Neural cell (in vitro differentiated cells): ENCODE results near the gene CLSTN2. TPM values are rescaled to one million over a fixed set of nuclear protein-coding genes. Genes with fewer than 3 reads are reported as not detected.

Experiments
- H2AFZ ChIP-seq: fragments of 200-600, 300-800 bp; sonication (generic), shearing (Covaris generic); 2 replicates; pipeline ENCODE4 v1.6.0; 2014; ENCODE audit warnings: low read depth, mild to moderate bottlenecking, antibody characterized with exemption, low read length, moderate library complexity
- H3F3A ChIP-seq: fragments of 200-600 bp; shearing (Covaris generic); 2 replicates; pipeline ENCODE4 v1.6.1; 2016; ENCODE audit warnings: mild to moderate bottlenecking, moderate library complexity, mixed read lengths, antibody characterized with exemption, low read length; ENCODE audit not compliant: insufficient read depth, poor library complexity, severe bottlenecking
- H3K27ac ChIP-seq: fragments of 200-600, 300-800 bp; sonication (generic), shearing (Covaris generic); 2 replicates; pipeline ENCODE4 v1.5.1; 2014; ENCODE audit warnings: mild to moderate bottlenecking, low read length, moderate library complexity
- H3K27me3 ChIP-seq: fragments of 300-800, 200-600 bp; sonication (generic), shearing (Covaris generic); 2 replicates; pipeline ENCODE4 v1.6.0; 2014; ENCODE audit warnings: mild to moderate bottlenecking, low read depth, low read length, moderate library complexity; ENCODE audit not compliant: insufficient read depth
- H3K36me3 ChIP-seq: fragments of 300-800, 200-600 bp; sonication (generic), shearing (Covaris generic); 2 replicates; pipeline ENCODE4 v1.5.1; 2014; ENCODE audit warnings: mild to moderate bottlenecking, antibody characterized with exemption, low read length, moderate library complexity; ENCODE audit not compliant: insufficient read depth
- H3K4me2 ChIP-seq: fragments of 300-800, 200-600 bp; sonication (generic), shearing (Covaris generic); 2 replicates; pipeline ENCODE4 v1.6.0; 2014; ENCODE audit warnings: mild to moderate bottlenecking, low read length
- H3K4me3 ChIP-seq: fragments of 300-800, 200-600 bp; sonication (generic), shearing (Covaris generic); 2 replicates; pipeline ENCODE4 v1.5.1; 2014; ENCODE audit warnings: mild to moderate bottlenecking, low read length, moderate library complexity
- H3K79me2 ChIP-seq: fragments of 200-600 bp; shearing (Covaris generic); replicated peaks from 2 replicates; pipeline ENCODE4 v1.6.0; 2014; ENCODE audit warnings: mild to moderate bottlenecking, low read length, moderate library complexity; ENCODE audit not compliant: insufficient read depth
- H3K9ac ChIP-seq: fragments of 300-800, 200-600 bp; sonication (generic), shearing (Covaris generic); 2 replicates; pipeline ENCODE4 v1.6.1; 2016; ENCODE audit warnings: mild to moderate bottlenecking, low read length, mixed read lengths
- H3K9me2 ChIP-seq: fragments of 200-600 bp; shearing (Covaris generic); 2 replicates; pipeline ENCODE4 v1.6.1; 2016; ENCODE audit warnings: mild to moderate bottlenecking, low read length, mixed read lengths; ENCODE audit not compliant: insufficient read depth
- H3K9me3 ChIP-seq: fragments of 200-600, 300-800 bp; sonication (generic), shearing (Covaris generic); 2 replicates; pipeline ENCODE4 v1.6.1; 2016; ENCODE audit warnings: mild to moderate bottlenecking, mixed run types, low read length, moderate library complexity, mixed read lengths
- H4K20me1 ChIP-seq: fragments of 200-600 bp; shearing (Covaris generic); 2 replicates; pipeline ENCODE4 v1.6.1; 2016; ENCODE audit warnings: mild to moderate bottlenecking, mixed run types; ENCODE audit not compliant: insufficient read depth
- EP300 ChIP-seq: fragments of 450-650 bp; conservative IDR thresholded peaks from 2 replicates; pipeline ENCODE4 v1.6.1; 2014; ENCODE audit warnings: antibody characterized with exemption, mild to moderate bottlenecking, moderate library complexity; ENCODE audit not compliant: poor library complexity, severe bottlenecking
- EZH2 ChIP-seq: fragments of 200-600, 300-800 bp; shearing (Covaris generic), sonication (generic); IDR thresholded peaks from 2 replicates; pipeline ENCODE4 v1.6.1; 2014; ENCODE audit warnings: antibody characterized with exemption, low read length, borderline replicate concordance, mild to moderate bottlenecking; ENCODE audit not compliant: insufficient read depth, poor library complexity, severe bottlenecking
- MXI1 ChIP-seq: fragments of 450-650 bp; conservative IDR thresholded peaks from 2 replicates; pipeline ENCODE4 v1.6.1; 2014; ENCODE audit warnings: antibody characterized with exemption, mild to moderate bottlenecking; ENCODE audit not compliant: poor library complexity, severe bottlenecking
- POLR2AphosphoS5 ChIP-seq: IDR thresholded peaks from 2 replicates; pipeline ENCODE4 v1.6.1; 2012
- RAD21 ChIP-seq: fragments of 450-650 bp; conservative IDR thresholded peaks from 2 replicates; pipeline ENCODE4 v1.6.1; 2014; ENCODE audit warnings: antibody characterized with exemption, mild to moderate bottlenecking, moderate library complexity
- SMC3 ChIP-seq: fragments of 450-650 bp; conservative IDR thresholded peaks from 2 replicates; pipeline ENCODE4 v1.6.1; 2014; ENCODE audit warnings: antibody characterized with exemption, mild to moderate bottlenecking, moderate library complexity; ENCODE audit not compliant: poor library complexity
- TAF1 ChIP-seq: IDR thresholded peaks from 2 replicates; pipeline ENCODE4 v1.6.1; 2012; ENCODE audit warnings: low read depth
- polyA plus RNA-seq: library from polyadenylated mRNA; depleted of rRNA; stranded (reverse); fragments of >200 nt; gene quantifications from 2 replicates; pipeline ENCODE4 v1.2.3, GENCODE V29; 2014
- TF ChIP-seq, protein P1 (sequence below): IDR thresholded peaks from 2 replicates; pipeline ENCODE4 v1.6.1; 2012; ENCODE audit warnings: borderline replicate concordance
- TF ChIP-seq, protein P2 (sequence below): fragments of 450-650 bp; IDR thresholded peaks from 2 replicates; pipeline ENCODE4 v1.5.1; 2014; ENCODE audit warnings: antibody characterized with exemption, mild to moderate bottlenecking, moderate library complexity; ENCODE audit not compliant: poor library complexity, severe bottlenecking

CLSTN2 gene
- polyA plus RNA-seq, 1 donor from 2014 or later = 10.7 TPM

DNA sequence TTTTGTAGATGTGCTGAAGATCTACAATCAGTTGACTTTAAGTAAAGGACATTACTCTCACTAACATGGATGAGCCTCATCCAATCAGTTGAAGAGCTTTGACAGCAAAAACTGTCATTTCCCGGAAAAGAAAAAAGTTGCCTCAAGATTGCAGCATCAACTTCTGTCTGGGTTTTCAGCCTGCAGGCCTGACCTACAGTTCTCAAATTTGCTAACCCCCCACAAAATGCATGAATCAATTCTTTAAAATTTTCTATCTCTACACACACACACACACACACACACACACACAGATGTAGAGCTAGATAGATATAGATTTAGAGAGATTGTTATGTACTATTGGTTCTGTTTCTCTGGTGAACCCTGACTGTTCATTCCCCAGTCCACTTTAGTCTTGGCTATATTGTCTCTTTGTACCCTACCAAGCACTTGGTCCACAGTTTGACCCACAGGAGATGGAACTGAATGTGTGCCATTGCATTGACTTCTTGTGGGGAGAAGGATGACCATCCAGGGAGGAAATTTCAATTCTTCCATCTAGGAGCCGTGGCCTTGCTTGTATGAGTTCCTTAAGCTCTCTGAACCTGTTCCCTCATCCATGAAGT lies 228.3 kb downstream of the CLSTN2 start:
- Histone ChIP-seq H3K4me2 (no peak overlapping the region), H3K4me3 (no peak overlapping the region), H3K9ac (no peak overlapping the region), H3K27me3 (no peaks in the 10 kb centered on the region), H2AFZ (no peak overlapping the region), H3K27ac (no peak overlapping the region), H3F3A (no peaks in the 10 kb centered on the region), H3K36me3 (no peaks in the 10 kb centered on the region), H3K9me2 (no peaks in the 10 kb centered on the region), H3K79me2 (no peaks in the 10 kb centered on the region), H3K9me3 (no peaks in the 10 kb centered on the region), H4K20me1 (no peaks in the 10 kb centered on the region)
- TF ChIP-seq, protein P1, sequence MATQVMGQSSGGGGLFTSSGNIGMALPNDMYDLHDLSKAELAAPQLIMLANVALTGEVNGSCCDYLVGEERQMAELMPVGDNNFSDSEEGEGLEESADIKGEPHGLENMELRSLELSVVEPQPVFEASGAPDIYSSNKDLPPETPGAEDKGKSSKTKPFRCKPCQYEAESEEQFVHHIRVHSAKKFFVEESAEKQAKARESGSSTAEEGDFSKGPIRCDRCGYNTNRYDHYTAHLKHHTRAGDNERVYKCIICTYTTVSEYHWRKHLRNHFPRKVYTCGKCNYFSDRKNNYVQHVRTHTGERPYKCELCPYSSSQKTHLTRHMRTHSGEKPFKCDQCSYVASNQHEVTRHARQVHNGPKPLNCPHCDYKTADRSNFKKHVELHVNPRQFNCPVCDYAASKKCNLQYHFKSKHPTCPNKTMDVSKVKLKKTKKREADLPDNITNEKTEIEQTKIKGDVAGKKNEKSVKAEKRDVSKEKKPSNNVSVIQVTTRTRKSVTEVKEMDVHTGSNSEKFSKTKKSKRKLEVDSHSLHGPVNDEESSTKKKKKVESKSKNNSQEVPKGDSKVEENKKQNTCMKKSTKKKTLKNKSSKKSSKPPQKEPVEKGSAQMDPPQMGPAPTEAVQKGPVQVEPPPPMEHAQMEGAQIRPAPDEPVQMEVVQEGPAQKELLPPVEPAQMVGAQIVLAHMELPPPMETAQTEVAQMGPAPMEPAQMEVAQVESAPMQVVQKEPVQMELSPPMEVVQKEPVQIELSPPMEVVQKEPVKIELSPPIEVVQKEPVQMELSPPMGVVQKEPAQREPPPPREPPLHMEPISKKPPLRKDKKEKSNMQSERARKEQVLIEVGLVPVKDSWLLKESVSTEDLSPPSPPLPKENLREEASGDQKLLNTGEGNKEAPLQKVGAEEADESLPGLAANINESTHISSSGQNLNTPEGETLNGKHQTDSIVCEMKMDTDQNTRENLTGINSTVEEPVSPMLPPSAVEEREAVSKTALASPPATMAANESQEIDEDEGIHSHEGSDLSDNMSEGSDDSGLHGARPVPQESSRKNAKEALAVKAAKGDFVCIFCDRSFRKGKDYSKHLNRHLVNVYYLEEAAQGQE = no peak
- TF ChIP-seq SMC3 (no peak), EZH2 (no peak), MXI1 (no peak), POLR2AphosphoS5 (no peak), EP300 (no peak), TAF1 (no peak), RAD21 (no peak)
- TF ChIP-seq, protein P2, sequence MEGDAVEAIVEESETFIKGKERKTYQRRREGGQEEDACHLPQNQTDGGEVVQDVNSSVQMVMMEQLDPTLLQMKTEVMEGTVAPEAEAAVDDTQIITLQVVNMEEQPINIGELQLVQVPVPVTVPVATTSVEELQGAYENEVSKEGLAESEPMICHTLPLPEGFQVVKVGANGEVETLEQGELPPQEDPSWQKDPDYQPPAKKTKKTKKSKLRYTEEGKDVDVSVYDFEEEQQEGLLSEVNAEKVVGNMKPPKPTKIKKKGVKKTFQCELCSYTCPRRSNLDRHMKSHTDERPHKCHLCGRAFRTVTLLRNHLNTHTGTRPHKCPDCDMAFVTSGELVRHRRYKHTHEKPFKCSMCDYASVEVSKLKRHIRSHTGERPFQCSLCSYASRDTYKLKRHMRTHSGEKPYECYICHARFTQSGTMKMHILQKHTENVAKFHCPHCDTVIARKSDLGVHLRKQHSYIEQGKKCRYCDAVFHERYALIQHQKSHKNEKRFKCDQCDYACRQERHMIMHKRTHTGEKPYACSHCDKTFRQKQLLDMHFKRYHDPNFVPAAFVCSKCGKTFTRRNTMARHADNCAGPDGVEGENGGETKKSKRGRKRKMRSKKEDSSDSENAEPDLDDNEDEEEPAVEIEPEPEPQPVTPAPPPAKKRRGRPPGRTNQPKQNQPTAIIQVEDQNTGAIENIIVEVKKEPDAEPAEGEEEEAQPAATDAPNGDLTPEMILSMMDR = no peak

DNA sequence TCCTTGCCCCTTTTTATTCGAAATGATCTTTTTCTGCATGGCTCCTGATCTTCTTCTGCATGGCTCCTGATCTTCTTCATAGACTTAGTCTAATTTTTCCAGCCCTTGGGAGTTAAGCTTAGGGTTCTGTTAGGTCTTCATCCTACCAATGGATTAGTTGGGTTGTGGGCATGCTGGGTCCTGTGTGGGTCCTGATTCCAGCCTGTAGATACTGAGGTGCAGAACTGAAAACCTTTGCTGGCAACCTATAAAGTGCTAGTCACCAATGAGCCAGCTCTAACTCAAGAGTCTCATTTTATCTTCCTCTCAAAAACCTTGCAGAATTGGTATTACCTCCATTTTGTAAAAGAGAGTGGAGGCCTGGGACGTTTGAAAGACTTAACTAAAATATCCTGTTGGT lies 229.2 kb downstream of the CLSTN2 start:
- Histone ChIP-seq H3K4me3 (no peak overlapping the region), H2AFZ (no peak overlapping the region), H3K4me2 (no peak overlapping the region), H3K9ac (no peak overlapping the region), H3K9me2 (no peaks in the 10 kb centered on the region), H3K36me3 (no peaks in the 10 kb centered on the region), H3K27ac (no peak overlapping the region), H3K9me3 (no peaks in the 10 kb centered on the region), H3K27me3 (no peaks in the 10 kb centered on the region), H4K20me1 (no peaks in the 10 kb centered on the region), H3F3A (no peaks in the 10 kb centered on the region), H3K79me2 (no peaks in the 10 kb centered on the region)
- TF ChIP-seq EP300 (no peak), RAD21 (no peak), POLR2AphosphoS5 (no peak), EZH2 (no peak), TAF1 (no peak)
